ENCODE measurements around the gene IQCN.

Gene IQCN

DNA sequence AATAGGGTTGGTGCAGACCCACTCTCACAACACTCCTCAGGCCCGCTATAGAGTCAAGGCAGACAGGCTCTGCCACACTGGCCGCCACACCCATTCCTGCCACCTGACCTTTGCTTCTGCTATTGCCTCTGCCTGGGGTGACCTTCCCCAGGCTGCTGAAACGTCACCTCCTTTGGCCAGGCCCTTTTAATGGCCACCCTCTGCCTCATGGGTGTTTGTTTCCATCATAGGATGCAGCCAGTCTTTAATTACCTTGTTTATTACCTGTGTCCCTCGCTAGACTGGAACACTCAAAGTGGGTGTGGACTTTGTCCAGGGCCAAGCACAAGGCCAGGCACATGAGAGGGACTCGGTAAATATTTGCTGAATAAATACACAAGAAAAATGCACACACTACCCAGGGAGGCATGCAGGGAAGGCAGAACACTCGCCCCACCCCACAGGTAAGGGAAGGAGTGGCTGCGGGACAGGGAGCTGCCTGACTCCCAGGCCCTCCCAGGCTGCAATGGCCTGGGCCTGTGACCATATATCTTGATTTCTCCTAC, 45.4 kb upstream of the IQCN start:
- TF ChIP-seq, protein P1, sequence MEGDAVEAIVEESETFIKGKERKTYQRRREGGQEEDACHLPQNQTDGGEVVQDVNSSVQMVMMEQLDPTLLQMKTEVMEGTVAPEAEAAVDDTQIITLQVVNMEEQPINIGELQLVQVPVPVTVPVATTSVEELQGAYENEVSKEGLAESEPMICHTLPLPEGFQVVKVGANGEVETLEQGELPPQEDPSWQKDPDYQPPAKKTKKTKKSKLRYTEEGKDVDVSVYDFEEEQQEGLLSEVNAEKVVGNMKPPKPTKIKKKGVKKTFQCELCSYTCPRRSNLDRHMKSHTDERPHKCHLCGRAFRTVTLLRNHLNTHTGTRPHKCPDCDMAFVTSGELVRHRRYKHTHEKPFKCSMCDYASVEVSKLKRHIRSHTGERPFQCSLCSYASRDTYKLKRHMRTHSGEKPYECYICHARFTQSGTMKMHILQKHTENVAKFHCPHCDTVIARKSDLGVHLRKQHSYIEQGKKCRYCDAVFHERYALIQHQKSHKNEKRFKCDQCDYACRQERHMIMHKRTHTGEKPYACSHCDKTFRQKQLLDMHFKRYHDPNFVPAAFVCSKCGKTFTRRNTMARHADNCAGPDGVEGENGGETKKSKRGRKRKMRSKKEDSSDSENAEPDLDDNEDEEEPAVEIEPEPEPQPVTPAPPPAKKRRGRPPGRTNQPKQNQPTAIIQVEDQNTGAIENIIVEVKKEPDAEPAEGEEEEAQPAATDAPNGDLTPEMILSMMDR (IDR thresholded peaks at IDR 0.05; ENCODE audit: low read depth, low read length, missing control alignments): no peak
- DNase-seq (ENCODE audit: extremely low read depth, low read depth): no peak
- no peak overlapping the region for H3K4me3 ChIP-seq (replicated peaks; ENCODE audit: low read depth, low read length)

DNA sequence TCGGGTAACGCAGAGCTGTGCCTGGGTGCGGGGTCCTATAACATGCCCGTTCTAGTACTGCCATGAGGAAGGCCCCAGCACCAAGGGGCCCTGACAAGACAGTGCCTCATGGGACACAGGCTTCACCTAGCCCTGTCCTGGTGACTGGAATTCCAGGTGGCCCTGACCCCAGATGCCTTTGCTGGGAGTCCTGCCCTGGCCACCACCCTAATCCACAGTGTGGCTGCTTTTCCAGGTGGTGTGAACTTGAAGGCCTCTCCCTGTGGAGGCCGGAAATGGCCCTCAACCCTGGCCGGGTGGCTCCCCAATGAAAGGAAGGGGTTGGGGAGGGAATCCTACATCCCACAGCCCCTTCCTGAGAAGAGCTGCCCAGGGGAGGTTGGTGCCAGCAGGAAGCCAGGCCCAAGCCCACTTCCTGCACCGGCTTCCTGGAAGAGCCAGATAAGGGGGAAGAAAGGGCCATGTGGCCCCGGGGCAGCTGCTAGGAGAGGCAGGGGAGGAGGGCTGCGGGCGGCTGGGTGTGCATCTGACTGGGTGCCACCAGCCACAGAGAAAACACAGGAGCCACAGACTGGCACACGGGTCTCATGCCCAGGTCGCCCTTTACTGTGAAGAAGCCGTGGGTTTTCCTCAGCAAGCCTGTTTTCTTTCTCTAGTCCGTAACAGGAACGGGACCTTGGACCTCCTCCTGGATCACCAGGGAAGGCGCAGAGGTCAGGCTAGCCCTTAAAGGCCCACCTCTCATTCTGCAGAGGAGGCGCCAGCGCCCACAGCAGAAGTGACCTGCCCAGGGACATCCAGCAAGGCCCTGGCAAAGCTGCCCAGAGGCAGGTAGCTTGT, 43.9 kb upstream of the IQCN start:
- no peak overlapping the region for H3K4me3 ChIP-seq (replicated peaks; ENCODE audit: low read depth, low read length)
- no peak for DNase-seq (ENCODE audit: extremely low read depth, low read depth)
- TF ChIP-seq, protein P1 (IDR thresholded peaks at IDR 0.05; ENCODE audit: low read depth, low read length, missing control alignments): no peak

GRCh38 chr19:18313398-18313797, 39.1 kb upstream of the IQCN start:
- DNase-seq (ENCODE audit: extremely low read depth, low read depth): no peak
- TF ChIP-seq, protein P1 (IDR thresholded peaks at IDR 0.05; ENCODE audit: low read depth, low read length, missing control alignments): no peak
- H3K4me3 ChIP-seq (replicated peaks; ENCODE audit: low read depth, low read length): no peak overlapping the region

DNA sequence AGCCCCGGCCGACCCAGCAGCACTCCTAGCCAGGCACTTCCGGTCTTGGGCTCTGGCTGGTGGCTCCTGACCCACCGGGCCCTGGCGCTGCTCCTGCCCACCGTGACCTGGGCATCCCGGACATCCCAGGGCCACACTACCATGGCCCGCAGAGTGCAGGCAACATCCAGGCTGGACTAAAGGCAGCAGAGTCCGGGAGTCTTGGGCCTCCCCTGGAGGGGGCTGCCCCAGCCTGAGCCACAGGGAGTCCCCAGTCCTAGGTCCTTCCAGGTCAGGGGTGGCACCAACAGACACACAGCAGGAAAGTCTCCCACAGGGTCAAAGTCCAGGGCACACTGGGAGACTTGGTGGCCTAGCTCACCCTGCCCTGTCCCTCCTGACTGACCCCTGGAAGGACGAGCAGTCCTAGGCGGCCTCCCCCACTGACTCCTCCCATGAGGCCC, 37.9 kb upstream of the IQCN start:
- H3K4me3 ChIP-seq (replicated peaks; ENCODE audit: low read depth, low read length): no peak overlapping the region
- DNase-seq (ENCODE audit: extremely low read depth, low read depth): no peak
- TF ChIP-seq, protein P1 (IDR thresholded peaks at IDR 0.05; ENCODE audit: low read depth, low read length, missing control alignments): no peak

- no peak overlapping the region for H3K4me3 ChIP-seq (replicated peaks; ENCODE audit: low read depth, low read length)
- DNase-seq (ENCODE audit: extremely low read depth, low read depth): no peak
- TF ChIP-seq, protein P1 (IDR thresholded peaks at IDR 0.05; ENCODE audit: low read depth, low read length, missing control alignments): no peak
Measured at GRCh38 chr19:18311502-18312091, 37.3 kb upstream of the IQCN start.

DNA sequence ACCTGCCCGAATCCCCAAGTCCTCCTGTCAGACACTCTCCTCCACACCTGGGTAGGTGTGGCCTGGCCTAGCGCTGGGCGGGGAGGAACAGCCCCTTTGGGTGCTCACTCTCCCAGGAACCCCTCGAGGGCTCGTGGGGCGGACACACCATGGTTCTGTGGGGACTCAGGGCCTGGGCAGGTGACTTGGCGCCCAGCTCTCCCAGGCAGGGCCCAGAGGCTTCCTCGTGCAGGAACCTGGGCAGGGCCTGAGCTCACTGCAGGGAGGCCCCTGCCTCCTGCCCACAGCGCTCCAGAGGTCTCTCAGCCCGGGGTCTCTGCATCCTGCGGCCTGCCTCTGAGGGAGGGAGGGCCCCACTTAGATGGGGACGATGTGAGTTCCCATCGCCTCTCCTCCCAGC, 36.7 kb upstream of the IQCN start:
- H3K4me3 ChIP-seq (replicated peaks; ENCODE audit: low read depth, low read length): no peak overlapping the region
- TF ChIP-seq, protein P1 (IDR thresholded peaks at IDR 0.05; ENCODE audit: low read depth, low read length, missing control alignments): no peak
- no peak for DNase-seq (ENCODE audit: extremely low read depth, low read depth)
